Endodermal cell (in vitro differentiated cells): ENCODE data around the gene DLG5. TPM values are rescaled to one million over a fixed set of nuclear protein-coding genes. Genes with fewer than 3 reads are reported as not detected.

Source experiments
- DNase-seq: peaks from one replicate; pipeline ENCODE4 v3.0.0-alpha.2; 2017
- H3K27ac ChIP-seq: 2 replicates; pipeline ENCODE4 v1.5.1; 2013; ENCODE audit warnings: mild to moderate bottlenecking, low read depth, low read length, moderate library complexity
- H3K27me3 ChIP-seq: 2 replicates; pipeline ENCODE4 v1.6.1; 2013; ENCODE audit warnings: mild to moderate bottlenecking, low read length, moderate library complexity; ENCODE audit not compliant: insufficient read depth, control insufficient read depth, poor library complexity, severe bottlenecking
- H3K36me3 ChIP-seq: 2 replicates; pipeline ENCODE4 v1.7.0; 2013; ENCODE audit warnings: mild to moderate bottlenecking, low read length, moderate library complexity; ENCODE audit not compliant: control insufficient read depth, insufficient read depth
- H3K4me1 ChIP-seq: one replicate; pipeline ENCODE4 v1.7.0; 2013; ENCODE audit warnings: low read length; ENCODE audit not compliant: control insufficient read depth, insufficient read depth
- H3K4me3 ChIP-seq: 2 replicates; pipeline ENCODE4 v1.5.1; 2013; ENCODE audit warnings: mild to moderate bottlenecking, low read length, moderate library complexity
- H3K9ac ChIP-seq: 2 replicates; pipeline ENCODE4 v1.6.1; 2013; ENCODE audit warnings: mild to moderate bottlenecking, low read length, moderate library complexity; ENCODE audit not compliant: poor library complexity, severe bottlenecking; ENCODE audit errors: extremely low read depth
- H3K9me3 ChIP-seq: 2 replicates; pipeline ENCODE4 v1.6.1; 2013; ENCODE audit warnings: mild to moderate bottlenecking, low read length, moderate library complexity; ENCODE audit not compliant: control insufficient read depth
- H3K27ac Mint-ChIP-seq: 2 replicates; pipeline ENCODE4 v1.8.0; 2020; ENCODE audit warnings: mixed read lengths
- H3K27me3 Mint-ChIP-seq: 2 replicates; pipeline ENCODE4 v1.8.0; 2021; ENCODE audit warnings: mild to moderate bottlenecking, mixed read lengths; ENCODE audit not compliant: insufficient read depth
- H3K36me3 Mint-ChIP-seq: 2 replicates; pipeline ENCODE4 v1.8.0; 2020; ENCODE audit warnings: low read depth, mixed read lengths
- H3K4me1 Mint-ChIP-seq: 2 replicates; pipeline ENCODE4 v1.8.0; 2020; ENCODE audit warnings: mixed read lengths
- H3K4me3 Mint-ChIP-seq: 2 replicates; pipeline ENCODE4 v1.8.0; 2020; ENCODE audit warnings: mild to moderate bottlenecking, moderate library complexity, mixed read lengths
- H3K9me3 Mint-ChIP-seq: 2 replicates; pipeline ENCODE4 v1.8.0; 2020; ENCODE audit warnings: mild to moderate bottlenecking, mixed read lengths
- WGBS, 2 experiments: methylation state at CpG; one replicate each; pipeline versions ENCODE4 v1.1.5 to v1.1.7; 2013; ENCODE audit warnings: missing lambda C conversion rate in 2 of 2, mixed read lengths in 1 of 2; ENCODE audit not compliant: insufficient coverage in 1 of 2, insufficient read length in 1 of 2; 5-methylcytosine and 5-hydroxymethylcytosine counted together
- total RNA-seq, 2 donors: library from RNA; stranded (reverse); fragmentation: NEBNext Ultra II Directional in 1 of 2; extraction: Animal tissue kit (Norgen Biotek cat#: 25700) in 1 of 2; gene quantifications; 2 replicates in 1 of 2; 3 replicates in 1 of 2; pipeline ENCODE4 v1.2.1, GENCODE V29; 2021
- TF ChIP-seq, protein P1 (sequence below): fragments of 200-600 bp; sonication (generic); conservative IDR thresholded peaks from 2 replicates; pipeline ENCODE4 v1.5.0; 2021; ENCODE audit warnings: antibody characterized with exemption, mild to moderate bottlenecking

The DLG5 gene
- total RNA-seq, 2 donors from 2014 or later, result 79.4 to 83.4 TPM

DNA sequence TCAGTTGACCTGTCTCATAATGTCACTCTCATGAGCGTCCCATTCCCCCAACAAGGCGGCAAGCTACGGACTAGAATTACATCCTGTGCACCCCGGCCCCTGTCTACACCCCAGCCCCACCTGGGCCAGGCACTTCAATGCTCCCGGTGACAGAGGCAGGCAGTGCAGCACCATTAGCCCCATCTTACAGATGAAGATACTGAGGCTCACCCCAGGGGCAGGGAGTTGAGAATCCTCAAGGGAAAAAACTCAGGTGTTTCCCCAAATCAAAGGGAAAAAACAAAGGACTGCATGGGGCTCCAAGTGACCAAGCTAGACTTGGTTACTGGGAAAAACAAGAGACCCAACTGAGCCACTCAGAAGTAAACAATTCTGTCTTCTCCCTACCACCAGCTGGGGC is 4.5 kb downstream of the DLG5 start:
- Histone ChIP-seq H3K9me3 (no peaks in the 10 kb centered on the region), H3K27me3 (no peaks in the 10 kb centered on the region), H3K4me1 (peaks cover 9% of the 10 kb centered on the region), H3K27ac (no peak overlapping the region), H3K36me3 (peaks cover 8% of the 10 kb centered on the region), H3K9ac (no peak overlapping the region), H3K4me3 (no peak overlapping the region)
- H3K27ac Mint-ChIP-seq, result peak overlapping the region; percentile 48
- WGBS, 2 experiments, result 98% methylated on average over 5 of the region's 5 CpGs
- H3K9me3 Mint-ChIP-seq, result no peaks in the 10 kb centered on the region
- peaks cover 21% of the 10 kb centered on the region for H3K36me3 Mint-ChIP-seq
- TF ChIP-seq, protein P1, sequence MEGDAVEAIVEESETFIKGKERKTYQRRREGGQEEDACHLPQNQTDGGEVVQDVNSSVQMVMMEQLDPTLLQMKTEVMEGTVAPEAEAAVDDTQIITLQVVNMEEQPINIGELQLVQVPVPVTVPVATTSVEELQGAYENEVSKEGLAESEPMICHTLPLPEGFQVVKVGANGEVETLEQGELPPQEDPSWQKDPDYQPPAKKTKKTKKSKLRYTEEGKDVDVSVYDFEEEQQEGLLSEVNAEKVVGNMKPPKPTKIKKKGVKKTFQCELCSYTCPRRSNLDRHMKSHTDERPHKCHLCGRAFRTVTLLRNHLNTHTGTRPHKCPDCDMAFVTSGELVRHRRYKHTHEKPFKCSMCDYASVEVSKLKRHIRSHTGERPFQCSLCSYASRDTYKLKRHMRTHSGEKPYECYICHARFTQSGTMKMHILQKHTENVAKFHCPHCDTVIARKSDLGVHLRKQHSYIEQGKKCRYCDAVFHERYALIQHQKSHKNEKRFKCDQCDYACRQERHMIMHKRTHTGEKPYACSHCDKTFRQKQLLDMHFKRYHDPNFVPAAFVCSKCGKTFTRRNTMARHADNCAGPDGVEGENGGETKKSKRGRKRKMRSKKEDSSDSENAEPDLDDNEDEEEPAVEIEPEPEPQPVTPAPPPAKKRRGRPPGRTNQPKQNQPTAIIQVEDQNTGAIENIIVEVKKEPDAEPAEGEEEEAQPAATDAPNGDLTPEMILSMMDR, result no peak
- DNase-seq, result no peak
- H3K27me3 Mint-ChIP-seq, result no peaks in the 10 kb centered on the region
- no peak overlapping the region for H3K4me3 Mint-ChIP-seq
- peaks cover 33% of the 10 kb centered on the region for H3K4me1 Mint-ChIP-seq

DNA sequence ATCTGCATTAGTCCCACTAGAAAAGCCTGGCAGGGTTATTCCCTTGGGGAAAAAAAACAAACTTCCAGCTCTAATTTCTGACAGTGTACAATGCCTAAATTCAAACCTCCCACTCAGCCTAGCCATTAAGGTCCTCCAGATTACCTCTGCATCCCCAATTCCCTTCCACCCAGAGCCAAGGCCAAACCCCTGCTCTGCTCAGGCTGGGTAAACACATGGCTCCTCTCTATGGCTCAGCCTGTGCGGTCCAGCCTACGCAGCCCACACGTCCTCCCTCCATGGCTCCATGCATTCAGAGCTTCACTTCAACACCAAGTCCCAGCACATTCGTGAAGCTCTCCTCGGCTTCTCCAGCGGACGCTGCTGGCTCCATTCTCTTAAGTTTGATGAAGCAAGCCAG is 5.2 kb downstream of the DLG5 start:
- Mint-ChIP-seq H3K36me3 (peaks cover 23% of the 10 kb centered on the region), H3K4me1 (peaks cover 33% of the 10 kb centered on the region), H3K27me3 (no peaks in the 10 kb centered on the region), H3K9me3 (no peaks in the 10 kb centered on the region), H3K27ac (no peak overlapping the region), H3K4me3 (no peak overlapping the region)
- H3K27me3 ChIP-seq, result no peaks in the 10 kb centered on the region
- TF ChIP-seq, protein P1, result no peak
- H3K27ac ChIP-seq, result no peak overlapping the region
- no peaks in the 10 kb centered on the region for H3K9me3 ChIP-seq
- no peak overlapping the region for H3K9ac ChIP-seq
- WGBS, 2 experiments, result 91 to 100% methylated on average over 2 to 7 of the region's 7 CpGs
- H3K36me3 ChIP-seq, result peaks cover 8% of the 10 kb centered on the region
- H3K4me1 ChIP-seq, result peaks cover 9% of the 10 kb centered on the region
- DNase-seq, result no peak
- no peak overlapping the region for H3K4me3 ChIP-seq

DNA sequence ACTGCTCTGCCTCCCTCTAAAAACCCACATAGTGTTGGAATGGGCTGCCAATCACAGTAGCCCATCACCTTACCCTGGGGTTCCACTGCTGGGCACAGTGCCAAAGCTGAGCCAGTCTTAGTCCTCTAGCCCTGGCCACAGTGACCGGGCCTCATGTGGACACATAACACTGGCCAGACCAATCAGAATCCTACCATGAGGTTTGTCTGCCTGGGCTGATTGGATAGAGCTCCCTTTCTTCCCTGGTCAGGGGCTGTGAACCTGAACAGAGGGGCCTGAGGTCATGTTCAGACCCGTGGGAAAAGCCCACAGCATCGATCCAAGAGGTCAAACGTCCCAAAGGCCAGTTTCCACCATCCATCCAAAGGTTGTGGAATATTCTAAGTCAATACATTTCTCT is 6.1 kb downstream of the DLG5 start:
- no peaks in the 10 kb centered on the region for H3K9me3 ChIP-seq
- Mint-ChIP-seq H3K36me3 (peaks cover 23% of the 10 kb centered on the region), H3K9me3 (no peaks in the 10 kb centered on the region), H3K27me3 (no peaks in the 10 kb centered on the region), H3K27ac (peak overlapping the region; percentile 24), H3K4me1 (peaks cover 32% of the 10 kb centered on the region), H3K4me3 (no peak overlapping the region)
- H3K36me3 ChIP-seq, result peaks cover 8% of the 10 kb centered on the region
- H3K4me3 ChIP-seq, result no peak overlapping the region
- TF ChIP-seq, protein P1, result no peak
- H3K4me1 ChIP-seq, result peaks cover 9% of the 10 kb centered on the region
- no peak overlapping the region for H3K27ac ChIP-seq
- no peak for DNase-seq
- H3K9ac ChIP-seq, result no peak overlapping the region
- H3K27me3 ChIP-seq, result no peaks in the 10 kb centered on the region
- WGBS, 2 experiments, result 92 to 100% methylated on average over 1 to 4 of the region's 4 CpGs
